Left ventricle myocardium superior (tissue), 1 donor: ENCODE results near the gene GPAT2. TPM values are rescaled to one million over a fixed set of nuclear protein-coding genes. Genes with fewer than 3 reads are reported as not detected.
"Not testable (repeated sequence)": the region's sequence is repeated elsewhere in the genome, so short reads cannot be mapped to it uniquely, and the experiment has no call there.

Experiments
- ATAC-seq: fragments of 200-7000 bp; cut with Tn5 transposase; one replicate; pipeline ENCODE4 v1.9.1; 2020; ENCODE audit warnings: mild to moderate bottlenecking, moderate library complexity
- DNase-seq: peaks from one replicate; pipeline ENCODE4 v3.0.0-alpha.2; 2020
- intact Hi-C: fragments of 100-400 bp; cut with micrococcal nuclease; formaldehyde crosslinking; loops from one replicate; pipeline ENCODE4 v1.11.0; 2022
- total RNA-seq: library from RNA; stranded (reverse); fragmentation: NEBNext Ultra II Directional; extraction: Animal tissue kit (Norgen Biotek cat#: 25700); gene quantifications from one replicate; pipeline ENCODE4 v1.2.1, GENCODE V29; 2021
- donor health status: DM: no; HTN: yes; CAD: no; lungs with severe emphysema.

The GPAT2 gene
- total RNA-seq, 1 donor from 2014 or later, result 5.5 TPM

- ATAC-seq, DNase-seq, intact Hi-C loops: not testable (repeated sequence)
Measured at GRCh38 chr2:96067098-96067660, 32.5 kb upstream of the GPAT2 start.

DNA sequence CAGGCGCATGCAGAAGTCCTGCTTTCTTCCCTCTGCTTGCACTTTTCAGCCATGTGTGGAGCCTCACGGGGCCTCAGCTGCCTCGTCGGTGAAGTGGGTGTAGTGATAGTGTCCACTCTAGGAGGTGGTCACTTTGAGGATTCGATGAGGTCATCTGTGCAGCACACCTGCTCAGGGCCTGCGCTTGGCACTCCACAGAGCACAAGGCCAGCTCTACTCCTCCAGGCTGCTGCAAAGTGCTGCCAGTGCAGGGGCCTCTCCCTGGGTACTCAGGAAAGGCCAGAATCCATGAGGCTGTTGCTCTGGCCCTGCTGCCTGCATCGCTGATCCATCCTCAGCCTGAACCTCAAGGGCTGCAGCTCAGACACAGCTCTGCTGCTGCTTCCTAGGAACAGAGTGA, 31.8 kb upstream of the GPAT2 start:
- ATAC-seq, intact Hi-C loops, DNase-seq: not testable (repeated sequence)

DNA sequence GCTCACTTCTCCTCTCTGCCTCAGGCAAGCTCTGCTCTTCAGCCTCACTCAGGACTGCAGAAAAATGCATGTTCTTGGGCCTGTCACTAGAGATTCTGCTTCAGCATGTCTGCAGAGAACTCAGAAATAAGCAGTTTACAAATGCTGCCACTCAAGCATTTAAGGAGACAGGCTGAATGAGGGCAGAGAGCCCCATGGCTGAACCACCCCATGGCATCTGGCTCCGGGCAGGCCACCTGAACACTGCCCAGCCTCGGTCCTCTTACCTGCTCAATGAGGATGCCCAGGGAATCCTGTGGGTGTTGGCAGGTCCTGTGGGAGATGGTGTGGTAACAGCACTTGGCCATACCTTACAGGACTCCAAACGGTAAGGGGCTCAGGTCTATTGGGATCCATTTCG, 31.2 kb upstream of the GPAT2 start:
- DNase-seq, intact Hi-C loops, ATAC-seq: not testable (repeated sequence)

- ATAC-seq (no peak), DNase-seq (no peak)
- intact Hi-C loops, result no loop called here
Measured at GRCh38 chr2:96065381-96065930, 30.7 kb upstream of the GPAT2 start.

- ATAC-seq, intact Hi-C loops, DNase-seq: not testable (repeated sequence)
Measured at GRCh38 chr2:96064760-96065159, 30.0 kb upstream of the GPAT2 start.

DNA sequence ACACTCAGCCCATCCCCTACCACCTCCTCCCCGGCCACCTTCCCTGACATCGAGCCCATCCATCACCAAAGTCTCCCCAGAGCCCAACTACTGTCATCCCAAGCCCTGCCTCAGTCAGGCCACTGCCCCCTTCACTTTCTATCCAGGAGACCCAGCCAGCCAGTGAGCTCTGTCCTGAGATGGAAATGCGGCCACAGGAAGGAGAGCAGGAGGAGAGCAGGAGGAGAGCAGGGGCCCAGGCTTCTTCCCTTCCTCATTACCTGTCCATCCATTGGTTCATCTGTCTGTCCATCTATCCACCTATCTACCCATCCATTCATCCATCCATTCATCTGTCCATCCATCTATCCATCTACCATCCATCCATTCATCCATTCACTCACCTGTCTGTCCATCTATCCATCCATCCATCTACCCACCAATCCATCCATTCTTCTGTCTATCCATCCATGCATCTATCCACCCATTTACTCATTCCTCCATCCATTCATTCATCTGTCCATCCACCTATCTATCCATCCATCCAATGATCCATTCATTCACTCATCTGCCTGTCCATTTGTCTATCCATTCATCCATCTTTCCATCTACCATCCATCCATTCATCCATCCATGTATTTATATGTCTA, 29.4 kb upstream of the GPAT2 start:
- ATAC-seq, intact Hi-C loops, DNase-seq: not testable (repeated sequence)

GRCh38 chr2:96063116-96063899, 28.6 kb upstream of the GPAT2 start:
- DNase-seq, intact Hi-C loops: not testable (repeated sequence)
- ATAC-seq, result peak; percentile 76

DNA sequence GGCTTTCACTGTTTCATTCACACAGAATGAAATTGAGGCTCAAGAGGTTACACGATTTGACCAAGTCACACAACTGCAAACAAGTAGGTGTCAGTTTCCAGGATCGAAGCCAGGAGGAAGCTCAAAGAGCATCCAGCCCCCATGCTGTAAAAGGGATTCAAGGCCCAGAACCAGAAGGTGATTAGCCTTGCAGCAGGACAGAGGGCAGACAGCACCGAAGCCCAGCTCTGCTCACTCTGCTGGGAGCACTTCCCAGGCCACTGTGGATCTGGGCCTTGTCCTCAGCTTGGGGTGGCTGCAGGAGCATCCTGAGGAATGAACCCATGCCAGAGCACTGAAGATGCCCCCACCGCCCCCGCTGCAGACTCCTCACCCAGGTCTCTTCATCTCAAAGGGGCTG, 27.8 kb upstream of the GPAT2 start:
- intact Hi-C loops, ATAC-seq, DNase-seq: not testable (repeated sequence)

GRCh38 chr2:96061901-96062300, 27.2 kb upstream of the GPAT2 start:
- intact Hi-C loops, ATAC-seq, DNase-seq: not testable (repeated sequence)

GRCh38 chr2:96061197-96061817, 26.6 kb upstream of the GPAT2 start:
- intact Hi-C loops, DNase-seq, ATAC-seq: not testable (repeated sequence)

DNA sequence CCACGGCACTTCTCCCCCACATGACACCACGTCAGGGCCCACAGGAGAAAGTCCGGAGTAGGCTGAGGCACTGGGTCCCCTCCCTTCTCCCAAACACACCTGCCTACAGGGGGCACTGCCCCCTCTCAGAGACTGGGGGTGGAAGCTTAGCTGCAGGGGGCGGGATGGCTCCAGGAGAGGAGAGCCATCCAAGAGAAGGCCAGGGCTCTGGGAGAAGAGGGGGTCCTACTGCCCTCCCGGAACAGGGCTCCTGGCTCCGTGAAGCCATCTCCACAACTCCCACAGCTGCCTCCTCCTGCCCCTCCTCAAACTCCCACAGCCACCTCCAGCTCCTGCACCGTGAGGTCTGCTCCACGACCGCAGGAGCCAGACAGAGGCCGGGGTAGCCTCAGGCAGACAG, 25.6 kb upstream of the GPAT2 start:
- ATAC-seq, intact Hi-C loops, DNase-seq: not testable (repeated sequence)

DNA sequence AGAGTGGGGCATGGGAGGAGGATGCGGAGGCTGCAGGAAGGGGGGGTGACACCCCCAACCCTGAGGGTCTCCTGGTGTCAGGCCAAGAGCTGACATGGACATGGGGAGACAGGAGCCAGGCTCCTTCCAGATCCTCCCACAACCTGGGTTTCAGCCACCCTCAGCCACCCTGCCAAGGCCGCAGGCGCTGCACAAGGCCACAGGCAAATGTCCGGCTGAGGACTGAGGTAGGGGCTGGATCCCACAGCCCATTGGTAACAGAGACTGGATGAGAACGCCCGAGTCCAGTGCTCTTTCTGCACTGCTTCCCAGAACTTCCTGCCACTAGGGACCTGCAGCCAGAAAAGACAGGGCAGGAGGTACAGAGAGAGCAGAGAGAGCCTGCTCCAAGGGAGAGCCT, 24.7 kb upstream of the GPAT2 start:
- intact Hi-C loops, DNase-seq: not testable (repeated sequence)

DNA sequence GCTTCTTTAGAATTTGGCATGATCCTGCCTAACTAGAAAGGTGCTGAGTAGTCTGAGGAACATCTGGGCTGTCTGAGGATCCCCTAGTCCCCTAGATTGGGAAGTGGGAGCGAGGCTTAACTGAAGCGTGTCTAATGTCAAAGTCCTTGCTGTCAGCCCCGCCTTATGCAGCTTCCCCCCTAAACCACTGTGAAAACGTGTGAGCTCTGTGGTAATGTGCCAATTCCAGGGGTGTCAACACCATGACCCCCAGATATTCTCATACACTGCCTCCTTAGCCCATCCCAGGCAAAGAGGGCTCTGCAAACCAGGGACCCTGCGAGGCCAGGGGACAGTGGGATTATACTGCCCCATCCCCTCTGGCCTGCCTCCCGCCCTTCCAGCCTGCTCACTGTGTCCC, 21.1 kb upstream of the GPAT2 start:
- DNase-seq, intact Hi-C loops, ATAC-seq: not testable (repeated sequence)

More for the DNA sequence above, 24.7 kb upstream of the GPAT2 start:
- ATAC-seq, result peak; percentile 10

DNA sequence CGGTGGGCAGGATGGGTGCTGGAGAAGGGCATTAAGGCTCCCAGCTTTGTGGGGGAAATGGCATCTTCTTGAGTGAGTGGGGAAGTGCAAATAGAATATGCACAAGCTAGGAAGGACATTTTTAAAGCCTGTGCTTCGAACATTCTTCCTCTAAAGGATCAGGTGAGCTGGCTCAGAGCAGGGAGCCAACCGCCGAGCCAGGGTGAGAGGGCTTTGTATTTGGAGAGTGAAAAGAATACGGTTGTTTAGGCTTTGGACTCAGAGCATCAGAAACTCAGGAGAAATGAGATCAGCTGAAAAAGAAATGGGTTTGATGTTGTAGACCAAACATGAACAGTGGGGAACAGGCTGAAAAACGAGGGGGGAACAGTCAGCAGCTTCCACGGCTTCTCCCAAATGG, 19.8 kb upstream of the GPAT2 start:
- DNase-seq, ATAC-seq, intact Hi-C loops: not testable (repeated sequence)

- ATAC-seq, DNase-seq, intact Hi-C loops: not testable (repeated sequence)
Measured at GRCh38 chr2:96053385-96053784, 18.7 kb upstream of the GPAT2 start.

- intact Hi-C loops, result not testable (repeated sequence)
Measured at GRCh38 chr2:96052632-96053031, 17.9 kb upstream of the GPAT2 start.

GRCh38 chr2:96049917-96050262, 15.2 kb upstream of the GPAT2 start:
- DNase-seq, result not testable (repeated sequence)

More at GRCh38 chr2:96052632-96053031, 17.9 kb upstream of the GPAT2 start:
- not testable (repeated sequence) for DNase-seq, ATAC-seq

DNA sequence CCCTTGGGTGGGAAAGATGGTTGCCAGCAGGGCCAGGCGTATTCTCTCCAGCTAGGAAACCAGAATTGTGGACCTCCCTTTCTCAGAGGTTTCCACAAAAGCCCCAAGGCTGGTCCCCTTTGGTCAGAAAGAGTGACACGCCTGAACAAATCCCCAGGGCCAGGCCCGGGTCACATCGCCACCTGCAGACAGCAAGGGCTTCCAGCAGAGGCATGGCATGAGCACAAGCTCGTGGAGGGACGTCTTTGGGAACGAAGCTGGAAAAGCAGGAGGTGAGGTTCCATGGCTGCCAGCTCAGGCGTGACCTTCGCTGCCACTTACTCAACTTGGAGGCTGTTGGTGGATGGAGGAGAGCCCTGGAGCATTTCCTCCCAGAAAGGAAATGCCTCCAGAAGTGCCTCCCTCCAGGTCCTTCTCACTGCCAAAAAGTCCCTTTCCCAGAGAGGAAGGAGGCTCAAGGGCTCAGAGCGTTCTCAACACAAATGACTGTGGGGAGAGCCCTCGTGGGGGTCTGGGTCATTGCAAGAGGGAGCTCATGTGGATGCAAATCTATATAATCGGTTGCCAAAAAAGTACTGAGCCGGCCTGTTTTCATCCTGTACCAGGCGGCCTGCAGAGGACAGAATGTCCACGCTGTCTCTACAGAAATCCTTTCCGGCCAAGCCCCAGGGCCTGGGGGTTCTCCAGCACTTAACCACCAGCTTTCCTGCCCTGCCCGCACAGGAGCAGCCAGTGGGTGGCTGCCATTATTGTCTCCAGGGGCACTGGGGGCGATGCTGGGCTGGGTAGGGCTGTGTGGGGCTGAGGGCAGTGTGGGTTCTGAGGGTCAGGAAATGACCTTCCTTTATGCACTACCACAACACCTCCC, 14.6 kb upstream of the GPAT2 start:
- ATAC-seq, result peak; percentile 64
- DNase-seq, intact Hi-C loops: not testable (repeated sequence)

More at GRCh38 chr2:96049917-96050262, 15.2 kb upstream of the GPAT2 start:
- ATAC-seq, result peak; percentile 37
- intact Hi-C loops, result not testable (repeated sequence)
